D721Med (cell line): ENCODE measurements around the gene NKAIN4.

Source experiments
- DNase-seq: peaks from one replicate; pipeline ENCODE4 v3.0.0; 2011; ENCODE audit warnings: low spot score; ENCODE audit not compliant: insufficient read length
- FAIRE-seq: peaks from 2 replicates; lab custom pipeline; 2011; peaks lifted over from hg19 to GRCh38; lab: Jason Lieb, UNC
- TF ChIP-seq, protein P1 (sequence below): IDR thresholded peaks from 2 replicates; pipeline ENCODE4 v1.5.1; 2012; ENCODE audit warnings: mild to moderate bottlenecking, control low read depth; ENCODE audit not compliant: insufficient read depth; ENCODE audit errors: missing control alignments

Gene NKAIN4

DNA sequence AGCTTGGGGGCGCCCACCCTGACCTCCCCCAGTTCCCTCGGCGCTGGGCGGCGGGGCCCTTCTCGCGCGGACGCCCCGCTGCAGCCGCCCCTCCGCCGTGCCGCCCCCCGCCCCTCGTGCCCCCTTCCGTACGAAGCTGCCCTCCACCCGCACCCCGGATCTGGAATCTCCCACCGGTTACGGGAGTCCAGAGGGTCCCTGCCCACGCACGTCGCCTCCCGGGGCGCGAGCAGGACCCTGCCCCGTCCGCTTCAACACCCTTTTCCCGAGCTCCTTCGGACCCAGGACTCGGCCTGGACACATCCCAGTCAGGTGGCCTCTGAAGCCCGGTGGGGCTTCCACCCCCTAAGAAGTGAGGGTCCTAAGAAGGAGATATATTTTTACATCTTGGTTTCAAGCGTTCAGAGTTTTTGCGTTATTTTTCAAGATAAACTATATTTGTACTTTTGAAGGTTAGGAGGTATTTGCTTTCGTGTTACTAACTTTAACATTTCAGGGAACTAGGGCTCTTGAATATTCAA is 18.9 kb upstream of the NKAIN4 start:
- no peak for FAIRE-seq
- DNase-seq = no peak
- TF ChIP-seq, protein P1, sequence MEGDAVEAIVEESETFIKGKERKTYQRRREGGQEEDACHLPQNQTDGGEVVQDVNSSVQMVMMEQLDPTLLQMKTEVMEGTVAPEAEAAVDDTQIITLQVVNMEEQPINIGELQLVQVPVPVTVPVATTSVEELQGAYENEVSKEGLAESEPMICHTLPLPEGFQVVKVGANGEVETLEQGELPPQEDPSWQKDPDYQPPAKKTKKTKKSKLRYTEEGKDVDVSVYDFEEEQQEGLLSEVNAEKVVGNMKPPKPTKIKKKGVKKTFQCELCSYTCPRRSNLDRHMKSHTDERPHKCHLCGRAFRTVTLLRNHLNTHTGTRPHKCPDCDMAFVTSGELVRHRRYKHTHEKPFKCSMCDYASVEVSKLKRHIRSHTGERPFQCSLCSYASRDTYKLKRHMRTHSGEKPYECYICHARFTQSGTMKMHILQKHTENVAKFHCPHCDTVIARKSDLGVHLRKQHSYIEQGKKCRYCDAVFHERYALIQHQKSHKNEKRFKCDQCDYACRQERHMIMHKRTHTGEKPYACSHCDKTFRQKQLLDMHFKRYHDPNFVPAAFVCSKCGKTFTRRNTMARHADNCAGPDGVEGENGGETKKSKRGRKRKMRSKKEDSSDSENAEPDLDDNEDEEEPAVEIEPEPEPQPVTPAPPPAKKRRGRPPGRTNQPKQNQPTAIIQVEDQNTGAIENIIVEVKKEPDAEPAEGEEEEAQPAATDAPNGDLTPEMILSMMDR = no peak

DNA sequence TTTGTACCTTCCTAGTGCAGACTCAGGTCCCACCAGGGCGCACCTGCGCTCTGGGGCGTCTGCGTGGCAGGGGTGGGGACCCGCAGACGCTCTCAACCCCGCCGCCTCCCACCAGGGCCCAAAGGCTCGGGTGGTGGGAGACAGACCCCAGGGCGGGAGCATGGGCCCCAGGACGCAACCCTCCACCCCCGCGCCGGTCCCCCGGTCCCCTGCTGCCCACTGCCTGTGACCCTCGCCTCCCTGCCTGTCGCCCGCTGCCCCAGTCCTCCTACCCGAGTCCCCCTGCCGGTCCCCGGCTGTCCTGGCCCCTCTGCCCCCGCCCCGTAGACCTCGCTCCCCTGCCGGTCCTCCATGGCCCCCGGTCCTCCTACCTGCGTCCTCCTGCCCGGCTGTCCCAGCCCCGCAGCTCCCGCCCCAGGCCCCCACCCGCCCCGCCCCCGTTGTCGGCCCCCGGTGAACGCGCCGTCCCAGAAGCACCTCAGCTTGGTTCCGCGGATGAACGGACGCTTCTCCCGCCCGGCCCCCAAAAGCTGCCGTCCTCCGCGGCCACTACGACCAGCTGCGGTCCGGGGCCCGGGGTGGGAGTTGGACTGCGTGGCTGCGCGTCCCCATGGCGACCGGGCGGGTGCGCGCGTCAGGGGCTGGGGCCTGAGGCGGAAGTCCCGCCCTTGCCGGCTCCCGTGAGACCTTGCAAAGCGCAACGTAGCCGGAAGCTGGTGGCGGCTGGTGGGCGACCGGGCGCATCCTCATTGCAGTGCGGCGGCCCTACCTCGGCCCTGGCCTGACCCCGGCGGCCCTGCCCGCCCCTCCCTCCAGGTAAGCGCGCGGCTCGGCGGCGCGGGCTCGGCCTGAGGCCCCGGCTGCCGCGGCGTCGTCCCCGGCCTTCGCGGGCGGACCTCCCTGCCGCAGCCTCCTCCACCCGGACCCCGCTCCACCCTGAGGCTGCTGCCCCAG is 18.1 kb upstream of the NKAIN4 start, which contains the start of gene ARFGAP1:
Gene ARFGAP1 (plus strand): TSS at position 709 of the 954 bp plus-strand sequence. CDS start 2,768 bp downstream, outside the sequence.
- FAIRE-seq (no peak), DNase-seq (peak; percentile 97)
- TF ChIP-seq, protein P1 = no peak

DNA sequence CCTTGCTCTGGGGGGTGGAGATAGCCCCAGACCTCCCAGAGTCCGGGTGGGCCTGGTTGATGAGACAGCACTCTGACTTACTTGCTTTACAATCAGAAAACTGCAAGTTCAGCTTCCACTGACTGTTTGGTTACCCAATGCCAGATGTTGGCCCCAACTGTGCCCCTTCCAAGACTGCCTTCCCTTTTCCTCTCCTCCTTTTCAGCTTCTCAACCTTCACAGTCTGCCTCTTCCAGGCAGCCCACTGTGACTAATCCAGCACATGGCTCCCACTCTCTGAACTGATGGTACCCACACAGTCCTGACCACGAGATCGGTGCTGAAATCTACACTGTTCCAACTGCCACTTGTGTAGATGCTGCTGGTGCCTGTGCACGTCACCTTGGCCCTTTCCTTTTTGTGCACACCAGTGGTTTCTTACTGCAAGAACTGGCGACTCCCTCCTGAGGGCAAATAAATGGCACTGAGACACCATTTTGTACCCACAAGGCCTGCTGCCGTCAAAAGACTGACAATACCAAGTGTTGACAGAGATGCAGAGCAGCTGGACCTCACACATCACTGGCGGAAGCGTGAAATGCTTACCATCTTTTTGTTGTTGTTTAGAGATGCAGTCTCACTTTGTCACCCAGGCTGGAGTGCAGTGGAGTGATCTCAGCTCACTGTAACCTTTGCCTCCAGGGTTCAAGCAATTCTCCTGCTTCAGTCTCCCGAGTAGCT is 16.5 kb upstream of the NKAIN4 start:
- DNase-seq = no peak
- no peak for FAIRE-seq
- TF ChIP-seq, protein P1 = no peak

DNA sequence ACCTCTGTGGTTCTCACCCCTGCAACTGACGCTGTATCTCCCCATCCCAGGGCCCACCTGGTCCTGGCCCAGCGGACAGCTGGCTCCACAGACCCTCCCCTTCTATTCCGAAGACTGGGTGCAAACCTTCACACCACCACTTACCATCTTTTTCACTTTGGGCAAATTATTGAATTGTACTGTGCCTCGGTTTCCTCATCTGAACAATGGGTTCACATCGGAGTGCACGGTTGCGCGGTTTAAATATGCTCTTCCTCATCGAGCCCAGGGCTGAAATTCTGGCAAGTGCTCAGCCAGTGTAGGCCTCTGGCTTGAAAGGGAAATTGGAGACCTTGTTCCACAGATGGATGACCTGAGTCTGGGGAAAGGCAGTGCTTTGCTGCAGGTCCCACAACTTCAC is 15.5 kb upstream of the NKAIN4 start:
- TF ChIP-seq, protein P1 = no peak
- FAIRE-seq (no peak), DNase-seq (no peak)

DNA sequence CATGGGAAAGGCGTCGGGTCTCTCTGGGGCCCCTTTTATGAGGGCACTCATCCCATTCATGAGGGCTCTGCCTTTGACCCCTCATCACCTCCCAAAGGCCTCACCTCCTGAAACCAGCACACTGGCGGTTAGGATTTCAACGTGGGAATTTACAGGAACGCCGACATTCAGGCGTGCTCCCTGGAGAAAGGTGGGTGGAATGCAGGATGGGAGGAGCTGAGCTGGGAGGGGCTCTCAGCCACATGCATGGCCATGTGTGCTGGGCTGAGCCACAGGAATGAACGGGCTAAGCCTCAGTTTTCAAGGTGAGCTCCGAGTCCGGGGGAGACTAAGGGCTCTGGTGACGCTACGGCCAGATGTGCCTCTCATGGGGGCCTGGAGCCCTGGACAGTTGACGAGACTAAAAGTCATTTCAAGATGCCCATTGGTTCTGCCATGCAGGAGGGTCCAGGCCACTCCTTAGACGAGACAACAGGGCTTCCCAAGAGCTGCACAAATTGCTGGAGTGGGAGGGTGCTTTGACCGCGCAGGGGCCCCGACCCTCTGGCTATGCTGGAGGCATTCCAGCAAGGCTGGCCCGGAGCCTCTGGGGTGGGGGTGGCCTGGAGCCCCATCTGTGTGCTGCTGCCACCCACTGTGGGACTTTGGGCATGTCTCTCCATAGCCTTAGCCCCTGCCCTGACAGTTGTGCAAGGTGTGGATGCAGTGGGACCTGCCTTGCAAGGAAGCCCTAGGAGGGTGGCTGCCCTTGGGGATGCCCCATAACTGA is 14.6 kb upstream of the NKAIN4 start:
- TF ChIP-seq, protein P1 = no peak
- DNase-seq (no peak), FAIRE-seq (no peak)

DNA sequence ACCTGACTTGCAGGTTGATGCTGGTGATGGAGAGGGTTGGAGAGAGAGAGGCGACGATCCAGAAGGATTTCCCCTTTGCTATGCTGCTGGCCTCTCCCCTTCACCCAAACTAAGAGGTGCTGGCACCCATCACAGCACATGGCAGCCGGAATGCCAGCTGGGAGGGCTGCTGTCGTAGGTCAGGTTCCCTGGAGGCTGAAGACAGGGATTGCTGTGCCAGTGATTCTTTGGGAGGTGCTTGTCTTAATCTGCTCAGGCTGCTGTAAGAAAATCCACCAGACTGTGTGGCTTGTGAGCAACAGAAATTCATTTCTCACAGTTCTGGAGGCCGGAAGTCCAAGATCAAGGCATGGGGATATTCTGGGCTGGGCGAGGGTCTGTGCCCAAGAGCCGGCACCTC is 14.0 kb upstream of the NKAIN4 start:
- DNase-seq = peak; percentile 83
- no peak for FAIRE-seq
- TF ChIP-seq, protein P1 = no peak
